Type B pancreatic cell (in vitro differentiated cells): ENCODE data around the gene CP. TPM values are rescaled to one million over a fixed set of nuclear protein-coding genes. Genes with fewer than 3 reads are reported as not detected.

Source experiments
- DNase-seq: peaks from one replicate; pipeline ENCODE4 v3.0.0; 2021; ENCODE audit warnings: mixed read lengths; ENCODE audit not compliant: unreplicated experiment; ENCODE audit errors: extremely low spot score
- H3K27ac Mint-ChIP-seq: 2 replicates; pipeline ENCODE4 v1.8.0; 2021; ENCODE audit warnings: mild to moderate bottlenecking, mixed read lengths
- H3K27me3 Mint-ChIP-seq: 2 replicates; pipeline ENCODE4 v1.8.0; 2021; ENCODE audit warnings: mixed read lengths
- H3K36me3 Mint-ChIP-seq: 2 replicates; pipeline ENCODE4 v1.8.0; 2021; ENCODE audit warnings: mixed read lengths
- H3K4me1 Mint-ChIP-seq: one replicate; pipeline ENCODE4 v1.8.0; 2021; ENCODE audit warnings: mixed read lengths; ENCODE audit not compliant: unreplicated experiment
- H3K4me3 Mint-ChIP-seq: 2 replicates; pipeline ENCODE4 v1.8.0; 2021; ENCODE audit warnings: mild to moderate bottlenecking, mixed read lengths
- H3K9me3 Mint-ChIP-seq: 2 replicates; pipeline ENCODE4 v1.8.0; 2021; ENCODE audit warnings: mixed read lengths
- total RNA-seq: library from RNA; stranded (reverse); gene quantifications from 2 replicates; pipeline ENCODE4 v1.2.1, GENCODE V29; 2021; ENCODE audit warnings: low replicate concordance
- TF ChIP-seq, protein P1 (sequence below): fragments of 200-600 bp; sonication (generic); conservative IDR thresholded peaks from 2 replicates; pipeline ENCODE4 v1.5.0; 2021; ENCODE audit warnings: antibody characterized with exemption, mild to moderate bottlenecking

The CP gene
- total RNA-seq, 1 donor from 2014 or later, result 4.0 TPM

DNA sequence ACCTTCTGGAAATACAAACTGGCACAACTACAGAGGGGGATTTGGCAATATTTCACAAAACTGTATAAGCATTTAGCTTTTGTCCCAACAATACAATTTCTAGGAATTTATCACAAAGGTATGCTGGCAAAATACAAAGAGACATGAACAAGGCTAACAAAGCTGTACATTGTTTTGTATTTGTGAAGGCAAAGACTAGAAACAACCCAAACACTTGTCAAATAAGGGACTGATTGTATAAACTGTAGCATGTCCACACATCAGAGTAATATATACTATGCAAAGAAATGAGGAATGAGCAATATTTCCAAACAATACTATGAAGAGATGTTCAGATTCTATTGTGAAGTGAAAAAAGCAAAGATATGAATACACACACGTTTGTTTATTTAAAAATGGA, 26.4 kb downstream of the CP start:
- Mint-ChIP-seq H3K36me3 (peaks cover 3% of the 10 kb centered on the region), H3K27ac (no peak overlapping the region), H3K27me3 (peaks cover 5% of the 10 kb centered on the region), H3K4me3 (no peak overlapping the region), H3K9me3 (peaks cover 3% of the 10 kb centered on the region), H3K4me1 (peaks cover 21% of the 10 kb centered on the region)
- TF ChIP-seq, protein P1, sequence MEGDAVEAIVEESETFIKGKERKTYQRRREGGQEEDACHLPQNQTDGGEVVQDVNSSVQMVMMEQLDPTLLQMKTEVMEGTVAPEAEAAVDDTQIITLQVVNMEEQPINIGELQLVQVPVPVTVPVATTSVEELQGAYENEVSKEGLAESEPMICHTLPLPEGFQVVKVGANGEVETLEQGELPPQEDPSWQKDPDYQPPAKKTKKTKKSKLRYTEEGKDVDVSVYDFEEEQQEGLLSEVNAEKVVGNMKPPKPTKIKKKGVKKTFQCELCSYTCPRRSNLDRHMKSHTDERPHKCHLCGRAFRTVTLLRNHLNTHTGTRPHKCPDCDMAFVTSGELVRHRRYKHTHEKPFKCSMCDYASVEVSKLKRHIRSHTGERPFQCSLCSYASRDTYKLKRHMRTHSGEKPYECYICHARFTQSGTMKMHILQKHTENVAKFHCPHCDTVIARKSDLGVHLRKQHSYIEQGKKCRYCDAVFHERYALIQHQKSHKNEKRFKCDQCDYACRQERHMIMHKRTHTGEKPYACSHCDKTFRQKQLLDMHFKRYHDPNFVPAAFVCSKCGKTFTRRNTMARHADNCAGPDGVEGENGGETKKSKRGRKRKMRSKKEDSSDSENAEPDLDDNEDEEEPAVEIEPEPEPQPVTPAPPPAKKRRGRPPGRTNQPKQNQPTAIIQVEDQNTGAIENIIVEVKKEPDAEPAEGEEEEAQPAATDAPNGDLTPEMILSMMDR, result no peak
- DNase-seq, result no peak

DNA sequence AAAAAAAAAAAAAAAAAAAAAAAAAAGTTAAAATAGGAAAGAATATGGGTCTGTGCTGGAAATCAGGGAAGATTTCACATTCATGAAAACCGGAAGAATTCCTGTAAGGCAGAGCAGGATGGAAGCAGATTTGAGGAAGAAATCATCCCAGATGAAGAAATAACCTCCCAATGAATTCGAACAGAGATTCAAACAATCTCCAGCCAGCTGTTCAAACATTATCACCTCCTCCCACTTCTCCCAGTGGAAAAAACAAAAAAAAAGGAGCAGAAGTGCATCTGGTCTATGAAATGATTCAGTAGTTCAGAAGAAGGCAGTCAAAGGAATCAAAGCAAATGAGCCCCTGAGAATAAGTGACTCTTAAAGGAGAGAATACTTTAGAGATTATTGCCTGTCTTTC, 33.1 kb downstream of the CP start:
- TF ChIP-seq, protein P1, result no peak
- Mint-ChIP-seq H3K27ac (no peak overlapping the region), H3K36me3 (no peaks in the 10 kb centered on the region), H3K27me3 (no peaks in the 10 kb centered on the region), H3K9me3 (no peaks in the 10 kb centered on the region), H3K4me3 (no peak overlapping the region), H3K4me1 (no peaks in the 10 kb centered on the region)
- no peak for DNase-seq

DNA sequence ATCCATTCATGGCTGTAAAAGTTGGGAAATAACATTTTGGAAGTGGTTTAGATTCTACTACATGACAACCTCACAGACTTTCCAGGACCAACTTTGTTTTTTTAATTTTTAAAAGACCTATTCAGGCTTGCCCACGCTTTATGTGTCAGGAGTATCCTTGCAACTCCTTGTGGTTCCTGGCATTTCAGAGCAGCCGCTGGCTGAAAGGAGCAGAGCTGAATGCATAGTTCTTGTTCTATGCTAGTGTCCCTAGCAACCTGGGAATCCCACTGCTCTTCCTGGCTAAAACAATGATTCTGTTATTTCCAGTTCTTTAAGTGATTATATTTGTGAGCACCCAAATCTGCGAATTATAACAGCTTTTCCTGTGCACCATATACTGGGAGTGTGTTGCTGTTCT, 34.9 kb downstream of the CP start:
- no peaks in the 10 kb centered on the region for H3K36me3 Mint-ChIP-seq
- no peak overlapping the region for H3K4me3 Mint-ChIP-seq
- H3K9me3 Mint-ChIP-seq, result no peaks in the 10 kb centered on the region
- TF ChIP-seq, protein P1, result no peak
- no peaks in the 10 kb centered on the region for H3K27me3 Mint-ChIP-seq
- no peak overlapping the region for H3K27ac Mint-ChIP-seq
- no peak for DNase-seq
- H3K4me1 Mint-ChIP-seq, result no peaks in the 10 kb centered on the region

DNA sequence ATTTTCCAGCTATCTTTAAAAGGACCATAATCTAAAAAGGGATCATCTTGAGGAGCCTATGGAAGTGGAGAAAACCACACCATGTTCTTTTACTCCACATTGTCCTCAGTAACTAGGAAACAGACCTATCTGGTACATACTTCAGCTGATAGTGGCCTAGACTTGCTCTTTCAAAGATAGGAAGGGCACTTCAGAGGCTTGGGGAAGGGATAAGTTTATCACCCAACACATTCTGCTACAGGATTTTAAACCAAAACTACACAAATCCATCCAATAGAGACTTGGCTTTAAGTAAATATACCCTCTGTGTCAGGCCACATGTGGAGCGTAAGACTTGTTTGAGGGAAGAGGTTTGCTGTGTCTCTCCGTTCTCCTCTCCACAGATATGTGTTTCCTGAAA, 35.4 kb downstream of the CP start:
- Mint-ChIP-seq H3K9me3 (no peaks in the 10 kb centered on the region), H3K4me1 (no peaks in the 10 kb centered on the region), H3K4me3 (no peak overlapping the region), H3K36me3 (no peaks in the 10 kb centered on the region), H3K27me3 (no peaks in the 10 kb centered on the region), H3K27ac (no peak overlapping the region)
- TF ChIP-seq, protein P1, result no peak
- no peak for DNase-seq

DNA sequence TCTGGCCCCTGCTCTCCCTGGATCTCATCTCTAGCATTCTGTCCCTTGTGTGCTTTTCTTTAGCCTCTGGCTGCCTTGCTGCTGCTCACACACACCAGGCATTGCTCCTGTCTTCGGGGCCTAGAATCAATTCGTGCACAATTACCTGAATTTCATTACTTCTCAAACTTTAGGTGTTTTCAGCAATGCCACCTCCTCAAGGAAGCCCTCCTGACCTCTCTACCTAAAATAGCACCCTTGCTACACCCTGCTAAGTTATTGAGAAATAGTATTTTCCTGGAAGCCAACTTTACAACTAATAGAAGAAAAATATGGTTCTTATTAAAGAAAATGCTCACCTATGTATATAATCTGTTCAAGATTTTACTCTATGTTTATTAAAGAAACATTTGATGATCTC, 40.4 kb downstream of the CP start:
- TF ChIP-seq, protein P1, result no peak
- H3K36me3 Mint-ChIP-seq, result peaks cover 8% of the 10 kb centered on the region
- no peak overlapping the region for H3K4me3 Mint-ChIP-seq
- no peak overlapping the region for H3K27ac Mint-ChIP-seq
- H3K27me3 Mint-ChIP-seq, result no peaks in the 10 kb centered on the region
- H3K4me1 Mint-ChIP-seq, result no peaks in the 10 kb centered on the region
- H3K9me3 Mint-ChIP-seq, result peaks cover 5% of the 10 kb centered on the region
- no peak for DNase-seq

DNA sequence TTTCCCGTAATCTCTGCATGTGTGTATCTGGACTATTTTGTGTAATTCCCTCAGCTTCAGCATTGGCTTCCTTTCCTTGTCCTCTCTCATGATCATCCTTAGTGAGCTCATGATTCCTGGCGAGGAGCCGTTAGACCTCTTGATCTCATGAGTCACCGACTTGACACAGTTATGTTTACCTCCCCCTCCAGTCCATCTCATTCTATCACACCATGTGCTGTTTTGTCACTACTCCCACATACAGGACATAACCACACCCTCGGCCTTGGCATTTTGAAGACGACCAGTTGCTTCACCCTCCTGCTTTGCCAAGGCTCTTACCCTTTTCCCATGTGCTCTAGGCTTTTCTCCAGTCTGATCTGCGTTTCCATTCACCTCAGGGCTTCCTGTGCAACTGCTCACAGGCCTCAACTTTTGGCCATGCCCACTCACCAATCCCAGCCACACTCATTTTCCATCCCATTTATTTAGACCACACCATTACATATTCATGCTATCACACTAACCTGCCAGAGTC, 41.5 kb downstream of the CP start:
- Mint-ChIP-seq H3K9me3 (peaks cover 5% of the 10 kb centered on the region), H3K4me1 (no peaks in the 10 kb centered on the region), H3K27ac (no peak overlapping the region), H3K36me3 (peaks cover 13% of the 10 kb centered on the region), H3K4me3 (no peak overlapping the region), H3K27me3 (no peaks in the 10 kb centered on the region)
- TF ChIP-seq, protein P1, result no peak
- no peak for DNase-seq
